GM23338 (cell line): ENCODE results near the gene HSFX1. TPM values are rescaled to one million over a fixed set of nuclear protein-coding genes. Genes with fewer than 3 reads are reported as not detected.
"Not testable (repeated sequence)": the region's sequence is repeated elsewhere in the genome, so short reads cannot be mapped to it uniquely, and the experiment has no call there.

Experiments
- ATAC-seq: fragments of 200-7000 bp; cut with Tn5 transposase; 3 replicates; pipeline ENCODE4 v1.9.1; 2020
- DNase-seq: peaks from one replicate; pipeline ENCODE4 v3.0.0-alpha.2; 2015; ENCODE audit warnings: low spot score
- H2AFZ ChIP-seq: fragments of 200-600 bp; sonication (generic); 2 replicates; pipeline ENCODE4 v1.8.0; 2016; ENCODE audit warnings: antibody characterized with exemption, mild to moderate bottlenecking, moderate library complexity
- H3F3A ChIP-seq: fragments of 200-600 bp; sonication (generic); replicated peaks from 2 replicates; pipeline ENCODE4 v1.8.0; 2017; ENCODE audit warnings: antibody characterized with exemption, mixed run types, low read depth
- H3K27ac ChIP-seq: fragments of 200-600 bp; sonication (generic); 2 replicates; pipeline ENCODE4 v1.6.1; 2016; ENCODE audit warnings: low read depth
- H3K27me3 ChIP-seq: fragments of 200-600 bp; sonication (generic); 2 replicates; pipeline ENCODE4 v1.8.0; 2016; ENCODE audit warnings: mild to moderate bottlenecking, mixed run types, moderate library complexity; ENCODE audit not compliant: insufficient read depth
- H3K36me3 ChIP-seq: fragments of 200-600 bp; sonication (generic); 2 replicates; pipeline ENCODE4 v1.8.0; 2016; ENCODE audit warnings: mild to moderate bottlenecking; ENCODE audit not compliant: insufficient read depth
- H3K4me1 ChIP-seq: fragments of 200-600 bp; sonication (generic); 2 replicates; pipeline ENCODE4 v1.8.0; 2016; ENCODE audit warnings: mild to moderate bottlenecking, moderate library complexity; ENCODE audit not compliant: insufficient read depth
- H3K4me2 ChIP-seq: fragments of 200-600 bp; sonication (generic); 2 replicates; pipeline ENCODE4 v1.7.1; 2017; ENCODE audit warnings: mixed run types
- H3K4me3 ChIP-seq: fragments of 200-600 bp; sonication (generic); 2 replicates; pipeline ENCODE4 v1.6.1; 2016; ENCODE audit warnings: mixed run types
- H3K79me2 ChIP-seq: fragments of 200-600 bp; sonication (generic); replicated peaks from 2 replicates; pipeline ENCODE4 v1.8.0; 2017; ENCODE audit warnings: mild to moderate bottlenecking; ENCODE audit not compliant: insufficient read depth
- H3K9me2 ChIP-seq: fragments of 200-600 bp; sonication (generic); 2 replicates; pipeline ENCODE4 v1.8.0; 2017; ENCODE audit not compliant: insufficient read depth
- H4K20me1 ChIP-seq: fragments of 200-600 bp; sonication (generic); replicated peaks from 2 replicates; pipeline ENCODE4 v1.8.0; 2017; ENCODE audit warnings: mild to moderate bottlenecking; ENCODE audit not compliant: insufficient read depth
- H3K27ac Mint-ChIP-seq: 2 replicates; pipeline ENCODE4 v1.8.0; 2020; ENCODE audit warnings: inconsistent platforms, mild to moderate bottlenecking, moderate library complexity, mixed read lengths
- H3K27me3 Mint-ChIP-seq: 3 replicates; pipeline ENCODE4 v1.8.0; 2022; ENCODE audit warnings: low read depth, mild to moderate bottlenecking, moderate library complexity, mixed read lengths, inconsistent platforms; ENCODE audit not compliant: insufficient read depth, poor library complexity
- H3K36me3 Mint-ChIP-seq: 3 replicates; pipeline ENCODE4 v1.8.0; 2021; ENCODE audit warnings: low read depth, mild to moderate bottlenecking, inconsistent platforms, moderate library complexity, mixed read lengths
- H3K4me1 Mint-ChIP-seq: 3 replicates; pipeline ENCODE4 v1.8.0; 2020; ENCODE audit warnings: mild to moderate bottlenecking, inconsistent platforms, mixed read lengths
- H3K4me3 Mint-ChIP-seq: 3 replicates; pipeline ENCODE4 v1.8.0; 2021; ENCODE audit warnings: moderate library complexity, mild to moderate bottlenecking, inconsistent platforms, mixed read lengths
- H3K9me3 Mint-ChIP-seq: 3 replicates; pipeline ENCODE4 v1.8.0; 2020; ENCODE audit warnings: moderate library complexity, mild to moderate bottlenecking, inconsistent platforms, mixed read lengths
- long read RNA-seq: library from polyadenylated mRNA; unstranded; transcript quantifications from one replicate; pipeline ENCODE4 v2.0.0, GENCODE V29; 2020; ENCODE audit not compliant: unreplicated experiment
- polyA plus RNA-seq: library from polyadenylated mRNA; unstranded; fragments of >200 nt; fragmentation: Nextera tagmentation; extraction: Ambion mirVana; gene quantifications from 2 replicates; pipeline ENCODE4 v1.2.1, GENCODE V29; 2016
- total RNA-seq: library from RNA; depleted of rRNA; stranded (reverse); fragments of >200 nt; shearing (Covaris generic); gene quantifications from 2 replicates; pipeline ENCODE4 v1.2.3, GENCODE V29; 2014; rRNA removed

Gene HSFX1, protein sequence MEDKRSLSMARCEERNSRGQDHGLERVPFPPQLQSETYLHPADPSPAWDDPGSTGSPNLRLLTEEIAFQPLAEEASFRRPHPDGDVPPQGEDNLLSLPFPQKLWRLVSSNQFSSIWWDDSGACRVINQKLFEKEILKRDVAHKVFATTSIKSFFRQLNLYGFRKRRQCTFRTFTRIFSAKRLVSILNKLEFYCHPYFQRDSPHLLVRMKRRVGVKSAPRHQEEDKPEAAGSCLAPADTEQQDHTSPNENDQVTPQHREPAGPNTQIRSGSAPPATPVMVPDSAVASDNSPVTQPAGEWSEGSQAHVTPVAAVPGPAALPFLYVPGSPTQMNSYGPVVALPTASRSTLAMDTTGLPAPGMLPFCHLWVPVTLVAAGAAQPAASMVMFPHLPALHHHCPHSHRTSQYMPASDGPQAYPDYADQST
- total RNA-seq (0.56 TPM in 1 of 2 replicates, not detected in the other), polyA plus RNA-seq (not detected in 2 replicates)
- long read RNA-seq, result 0 reads

DNA sequence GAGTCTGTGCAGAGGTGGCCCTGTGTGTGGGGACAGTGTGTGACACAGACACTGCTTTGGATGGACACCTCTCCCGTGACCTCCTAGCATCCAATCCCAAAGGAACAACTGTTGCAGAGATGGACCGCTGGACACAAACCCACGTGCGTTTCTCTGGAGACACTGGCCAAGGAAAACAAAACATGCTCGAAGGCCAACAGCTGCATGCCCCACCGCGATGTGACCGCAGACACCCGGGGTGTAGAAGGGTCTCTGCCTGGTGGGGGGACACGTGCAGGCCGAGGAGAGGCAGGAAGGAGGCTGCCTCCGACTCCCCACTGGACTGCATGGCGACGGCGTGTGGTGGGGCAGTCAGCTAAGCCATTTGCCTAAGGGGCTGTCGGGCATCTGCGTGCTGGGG, at the start of gene HSFX1:
HSFX1 (plus strand) TSS at position 301 of the 400 bp plus-strand sequence. CDS start 614 bp downstream, outside the sequence.
- not testable (repeated sequence) for H3K36me3 Mint-ChIP-seq, H3K9me3 Mint-ChIP-seq, H3K9me2 ChIP-seq, H3K4me2 ChIP-seq, H3K79me2 ChIP-seq, H4K20me1 ChIP-seq, H3K36me3 ChIP-seq, ATAC-seq, H3K4me3 Mint-ChIP-seq, H3K27me3 Mint-ChIP-seq, H3K4me3 ChIP-seq, DNase-seq, H3K27me3 ChIP-seq, H2AFZ ChIP-seq, H3K4me1 ChIP-seq, H3K27ac Mint-ChIP-seq, H3K27ac ChIP-seq, H3F3A ChIP-seq, H3K4me1 Mint-ChIP-seq

DNA sequence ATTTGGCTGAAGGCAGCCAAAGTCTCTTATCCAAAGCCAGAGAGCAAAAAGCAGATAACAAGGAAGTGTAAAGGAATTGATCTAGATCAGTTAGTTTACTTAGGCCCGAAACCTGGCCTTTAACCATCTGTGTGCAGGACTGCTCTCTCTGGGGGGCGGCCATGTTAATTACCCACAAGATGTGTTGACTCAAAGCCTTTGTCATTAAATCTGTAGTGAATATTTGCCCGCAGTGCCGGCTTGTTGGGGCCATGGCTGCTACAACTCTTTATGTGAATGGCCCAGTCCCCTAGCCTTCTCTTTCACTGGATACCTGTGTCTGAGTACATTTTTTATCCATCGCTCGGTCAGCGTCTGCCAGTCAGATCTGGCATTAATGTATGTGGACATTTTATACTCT, 46.6 kb upstream of the HSFX1 start:
- H3K79me2 ChIP-seq, H3K4me1 ChIP-seq, H3K27me3 Mint-ChIP-seq, H3K36me3 ChIP-seq, H3K27ac Mint-ChIP-seq, H3K4me2 ChIP-seq, H3K9me3 Mint-ChIP-seq, H3K4me3 Mint-ChIP-seq, H3K4me1 Mint-ChIP-seq, H2AFZ ChIP-seq, H3K27ac ChIP-seq, H3K36me3 Mint-ChIP-seq, H3K4me3 ChIP-seq, H3K9me2 ChIP-seq, H4K20me1 ChIP-seq, DNase-seq, H3F3A ChIP-seq, H3K27me3 ChIP-seq: not testable (repeated sequence)
- ATAC-seq, result peak; percentile 94

DNA sequence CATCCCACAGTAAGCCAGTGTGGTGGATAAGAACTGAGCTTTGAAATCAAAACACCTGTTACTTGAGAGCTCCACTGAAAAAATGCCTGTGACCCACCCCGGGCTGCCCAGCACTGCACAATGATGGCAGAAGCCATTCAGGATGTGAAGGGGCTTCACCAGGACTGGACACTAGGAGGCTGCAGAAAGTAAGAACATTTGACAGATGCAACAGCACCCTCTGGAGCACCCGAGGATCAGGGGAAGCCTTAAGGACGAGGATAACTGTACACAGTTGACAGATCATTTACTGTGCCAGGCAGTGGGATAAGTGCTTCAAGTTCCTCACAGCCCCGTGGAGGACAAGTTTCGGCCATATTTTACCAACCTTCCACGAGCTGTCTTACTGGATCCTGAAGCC, 31.6 kb upstream of the HSFX1 start:
- H3K9me3 Mint-ChIP-seq, H3K4me3 ChIP-seq, H3K36me3 Mint-ChIP-seq, H2AFZ ChIP-seq, H3K27ac ChIP-seq, H3K79me2 ChIP-seq, H3K27ac Mint-ChIP-seq, H3K36me3 ChIP-seq, H3K4me2 ChIP-seq, H3K27me3 Mint-ChIP-seq, H3K4me1 Mint-ChIP-seq, H3F3A ChIP-seq, H3K27me3 ChIP-seq, H4K20me1 ChIP-seq, H3K4me3 Mint-ChIP-seq, H3K9me2 ChIP-seq, DNase-seq, H3K4me1 ChIP-seq: not testable (repeated sequence)
- peak; percentile 80 for ATAC-seq

DNA sequence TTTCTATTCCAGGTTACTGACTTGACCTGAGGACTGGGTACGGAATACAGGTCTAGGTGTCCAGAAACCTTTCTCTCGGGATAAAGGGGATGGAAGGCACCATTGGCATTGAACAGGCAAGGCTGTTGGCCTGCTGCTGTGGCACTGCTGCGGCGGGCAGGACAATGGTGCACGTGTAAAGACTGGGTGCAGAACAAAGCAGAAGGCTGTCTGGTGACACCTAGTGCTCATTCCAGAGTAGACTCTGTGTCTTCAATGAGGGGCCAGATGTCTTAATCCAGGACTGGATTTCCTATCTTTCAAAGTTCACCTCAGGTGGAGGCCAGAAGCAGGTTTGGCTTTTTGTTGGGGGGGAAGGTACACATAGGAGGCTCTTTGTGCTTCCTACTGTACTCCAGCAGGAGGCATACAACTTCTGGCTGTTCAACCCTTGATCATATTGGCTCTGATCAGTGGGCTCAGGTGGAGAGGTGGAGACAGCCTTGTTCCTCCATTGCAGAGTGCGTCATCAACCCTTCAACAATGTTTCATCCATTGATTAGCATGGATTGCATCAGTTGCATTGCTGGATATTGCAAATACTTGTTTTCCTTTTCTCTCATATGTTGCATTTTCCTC, 27.4 kb upstream of the HSFX1 start:
- H3F3A ChIP-seq, H3K36me3 ChIP-seq, H3K27ac Mint-ChIP-seq, H3K4me1 ChIP-seq, H3K36me3 Mint-ChIP-seq, H4K20me1 ChIP-seq, H3K27ac ChIP-seq, H3K4me3 ChIP-seq, H3K27me3 ChIP-seq, H3K9me3 Mint-ChIP-seq, H3K9me2 ChIP-seq, H2AFZ ChIP-seq, H3K4me1 Mint-ChIP-seq, H3K79me2 ChIP-seq, DNase-seq, H3K4me3 Mint-ChIP-seq, H3K4me2 ChIP-seq, H3K27me3 Mint-ChIP-seq: not testable (repeated sequence)
- peak; percentile 74 for ATAC-seq
